Cardiac muscle cell (in vitro differentiated cells and primary cell): Measurements from ENCODE around the gene SPRING1. TPM values are rescaled to one million over a fixed set of nuclear protein-coding genes. Genes with fewer than 3 reads are reported as not detected.
A peak's percentile ranks its signal among the peaks of the same experiment; 100 is the strongest.

Experiments
- DNase-seq, 2 donors: peaks; one replicate each; pipeline versions ENCODE4 v3.0.0 to v3.0.0-alpha.2; 2010 to 2017; ENCODE audit warnings: low read depth in 1 of 2, low spot score in 1 of 2
- H3K27ac ChIP-seq: fragments of 200-600 bp; sonication (generic); 2 replicates; pipeline ENCODE4 v1.5.1; 2016
- H3K27me3 ChIP-seq: fragments of 200-600 bp; sonication (generic); 2 replicates; pipeline ENCODE4 v1.6.0; 2016; ENCODE audit warnings: control low read depth
- H3K36me3 ChIP-seq: fragments of 200-600 bp; sonication (generic); 2 replicates; pipeline ENCODE4 v1.5.1; 2016; ENCODE audit warnings: control low read depth
- H3K4me1 ChIP-seq: fragments of 200-600 bp; sonication (generic); 2 replicates; pipeline ENCODE4 v1.8.1; 2017; ENCODE audit warnings: low read depth, mild to moderate bottlenecking, mixed run types
- H3K4me3 ChIP-seq: fragments of 200-600 bp; sonication (generic); 2 replicates; pipeline ENCODE4 v1.5.1; 2016; ENCODE audit warnings: mild to moderate bottlenecking
- H3K9me3 ChIP-seq: fragments of 200-600 bp; sonication (generic); 2 replicates; pipeline ENCODE4 v1.5.1; 2017; ENCODE audit warnings: low read depth, mild to moderate bottlenecking, control low read depth
- CTCF ChIP-seq: IDR thresholded peaks from 2 replicates; pipeline ENCODE4 v1.5.1; 2012; ENCODE audit warnings: low read depth, mild to moderate bottlenecking, low read length
- polyA plus RNA-seq: library from polyadenylated mRNA; unstranded; fragments of >200 nt; fragmentation: Nextera tagmentation; extraction: Ambion mirVana; gene quantifications from 2 replicates; pipeline ENCODE4 v1.2.1, GENCODE V29; 2016
- total RNA-seq: library from RNA; depleted of rRNA; stranded (reverse); fragments of >200 nt; gene quantifications from 2 replicates; pipeline ENCODE4 v1.2.3, GENCODE V29; 2016

The SPRING1 gene
- total and polyA plus RNA-seq, 2 experiments from 2014 or later: 14.2 to 23.5 TPM

DNA sequence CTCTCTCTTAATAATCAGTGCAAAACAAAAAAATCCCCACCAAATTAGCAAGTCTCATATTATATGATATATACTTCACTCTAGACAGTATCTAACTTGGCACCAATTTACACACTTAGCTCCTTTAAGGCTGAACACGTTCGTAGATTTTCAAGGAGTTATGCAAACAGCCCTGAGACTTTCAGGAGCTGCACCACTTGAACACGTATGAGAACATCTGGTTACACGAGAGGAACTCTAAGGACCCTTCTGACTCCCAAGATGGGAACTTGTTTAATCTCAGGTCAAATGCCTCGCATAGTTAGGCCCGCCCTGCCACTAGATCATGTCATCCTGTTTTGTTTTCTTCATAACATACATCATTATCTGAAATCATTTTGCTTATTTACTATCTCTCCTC is 10.0 kb downstream of the SPRING1 start:
- no peak for TF ChIP-seq CTCF
- Histone ChIP-seq H3K4me1 (peaks cover 5% of the 10 kb centered on the region), H3K27me3 (no peaks in the 10 kb centered on the region), H3K9me3 (no peaks in the 10 kb centered on the region), H3K4me3 (no peak overlapping the region), H3K27ac (no peak overlapping the region), H3K36me3 (peaks cover 1% of the 10 kb centered on the region)
- DNase-seq: no peak

- Histone ChIP-seq H3K27ac (no peak overlapping the region), H3K4me3 (no peak overlapping the region), H3K27me3 (no peaks in the 10 kb centered on the region), H3K9me3 (no peaks in the 10 kb centered on the region), H3K4me1 (peaks cover 5% of the 10 kb centered on the region), H3K36me3 (peaks cover 3% of the 10 kb centered on the region)
- TF ChIP-seq CTCF: no peak
- DNase-seq: no peak
Measured at GRCh38 chr12:116727261-116727660, 10.6 kb downstream of the SPRING1 start.

- peak in 1 of 2 donors; percentile 26 for DNase-seq
- H3K27ac ChIP-seq: no peak overlapping the region
- H3K36me3 ChIP-seq: peaks cover 3% of the 10 kb centered on the region
- H3K4me1 ChIP-seq: peaks cover 5% of the 10 kb centered on the region
- TF ChIP-seq CTCF: no peak
- H3K9me3 ChIP-seq: no peaks in the 10 kb centered on the region
- no peaks in the 10 kb centered on the region for H3K27me3 ChIP-seq
- H3K4me3 ChIP-seq: no peak overlapping the region
Measured at GRCh38 chr12:116726694-116727093, 11.2 kb downstream of the SPRING1 start.

DNA sequence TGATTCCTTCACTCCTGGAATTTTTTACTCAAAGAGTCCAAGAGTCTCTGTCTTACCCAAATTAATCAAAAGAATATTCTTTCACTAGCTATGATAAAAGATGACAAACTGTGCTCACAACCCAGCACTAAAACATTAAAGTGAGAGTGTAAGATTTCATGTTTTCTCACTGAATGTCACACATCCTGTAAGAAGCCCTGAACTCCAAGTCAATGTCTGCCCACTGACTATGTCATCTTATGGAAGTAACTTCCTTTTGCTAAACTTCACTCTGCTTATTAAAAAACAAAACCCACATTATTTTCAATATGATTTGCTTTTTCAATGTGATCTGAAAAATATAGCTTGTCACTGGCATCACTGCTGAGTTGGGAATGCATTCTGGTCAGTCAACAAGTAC is 15.6 kb downstream of the SPRING1 start:
- Histone ChIP-seq H3K4me1 (peaks cover 23% of the 10 kb centered on the region), H3K4me3 (no peak overlapping the region), H3K36me3 (peaks cover 3% of the 10 kb centered on the region), H3K27ac (no peak overlapping the region), H3K27me3 (no peaks in the 10 kb centered on the region), H3K9me3 (no peaks in the 10 kb centered on the region)
- TF ChIP-seq CTCF: no peak
- DNase-seq: no peak

DNA sequence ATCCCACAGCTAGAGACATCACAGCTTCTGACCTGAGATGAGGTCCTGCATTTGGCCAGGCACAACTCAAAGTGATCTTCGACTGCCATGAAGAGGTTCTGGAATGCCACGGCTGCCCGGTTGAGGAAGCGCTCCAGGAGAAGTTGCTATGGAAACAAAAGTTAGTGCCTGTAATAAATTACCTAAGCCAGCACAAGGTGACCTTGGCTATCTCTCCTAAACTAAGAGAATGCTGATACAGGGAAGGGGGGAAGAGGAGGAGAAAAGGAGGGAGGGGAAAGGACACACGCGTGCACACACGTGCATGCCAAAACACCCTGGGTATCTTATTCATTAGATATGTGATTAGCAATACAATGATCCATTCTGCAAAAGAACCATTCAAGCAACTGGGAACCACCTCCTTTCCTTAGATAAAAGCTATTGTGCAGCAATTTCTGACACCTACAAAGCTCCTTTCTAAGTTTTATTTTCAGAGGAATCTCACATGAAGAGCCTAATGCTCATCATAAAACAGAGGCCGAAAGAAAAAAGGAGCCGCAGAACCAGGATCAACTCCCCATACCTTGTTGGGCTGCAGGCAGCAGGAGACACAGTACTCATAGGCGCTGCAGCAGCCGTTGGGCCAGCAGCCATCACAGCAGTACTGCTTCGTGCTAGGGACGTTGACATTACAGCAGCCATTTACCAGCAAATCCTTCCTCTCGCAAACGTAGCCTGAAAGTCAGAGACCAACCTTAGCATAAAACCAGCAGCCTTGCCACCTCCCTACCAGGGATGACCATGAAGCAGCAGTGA is 17.9 kb downstream of the SPRING1 start:
- Histone ChIP-seq H3K4me3 (no peak overlapping the region), H3K4me1 (peaks cover 19% of the 10 kb centered on the region), H3K27ac (peak overlapping the region; percentile 14), H3K27me3 (no peaks in the 10 kb centered on the region), H3K9me3 (no peaks in the 10 kb centered on the region), H3K36me3 (peaks cover 7% of the 10 kb centered on the region)
- DNase-seq: peak in 1 of 2 donors; percentile 36
- TF ChIP-seq CTCF: no peak
